HG02973 (cell line): ENCODE measurements around the gene LYRM9.
"Not testable (repeated sequence)": the region's sequence is repeated elsewhere in the genome, so short reads cannot be mapped to it uniquely, and the experiment has no call there.

Source experiments
- ATAC-seq: cut with Tn5 transposase; IDR thresholded peaks from one replicate; pipeline ENCODE4 v1.9.1; 2021; ENCODE audit warnings: moderate library complexity; ENCODE audit not compliant: unreplicated experiment

LYRM9 gene

DNA sequence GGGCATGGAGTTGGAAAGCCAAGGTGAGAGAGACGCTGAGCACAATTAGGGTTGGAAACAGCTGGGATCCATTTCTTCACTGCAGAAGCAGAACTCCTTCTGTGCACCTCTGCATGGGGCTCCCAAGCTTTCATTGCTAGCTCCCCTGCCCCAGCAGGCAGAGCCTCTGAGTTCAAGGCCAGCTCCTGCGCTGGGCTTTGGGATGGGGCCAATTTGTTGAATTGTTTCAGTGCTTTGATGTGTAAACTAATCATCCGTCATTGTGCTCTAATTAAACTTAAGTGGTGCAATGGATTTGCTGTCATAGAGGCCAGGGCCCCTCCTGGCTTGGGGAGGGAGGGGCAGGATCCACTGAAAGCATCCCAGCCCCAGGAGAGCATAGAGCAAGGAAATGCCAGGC is 13.5 kb upstream of the LYRM9 start:
- no peak for ATAC-seq

DNA sequence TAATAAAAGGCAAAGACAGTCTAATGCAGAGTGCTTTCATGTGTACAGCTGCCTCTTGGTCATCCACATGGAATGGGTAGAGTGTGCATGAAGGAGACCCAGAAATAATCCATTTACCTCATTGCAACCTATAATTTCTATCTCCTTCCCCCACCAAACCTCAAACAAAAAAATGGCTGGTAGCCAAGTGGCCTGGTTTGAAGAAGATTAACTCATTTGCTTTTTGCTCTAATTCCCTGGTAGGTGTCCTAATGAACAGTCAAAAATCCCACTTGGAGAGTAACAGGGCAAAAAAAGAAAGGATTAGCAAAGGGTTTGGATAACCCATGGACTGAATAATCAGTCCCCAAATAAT is 13.0 kb upstream of the LYRM9 start:
- no peak for ATAC-seq

- no peak for ATAC-seq
These were observed 12.5 kb upstream of the LYRM9 start for GRCh38 chr17:27905447-27906225.

- ATAC-seq, result no peak
These were observed 11.6 kb upstream of the LYRM9 start for GRCh38 chr17:27904534-27905446.

- no peak for ATAC-seq
These were observed 10.9 kb upstream of the LYRM9 start for GRCh38 chr17:27904114-27904513.

GRCh38 chr17:27899525-27899924 is 6.4 kb upstream of the LYRM9 start:
- no peak for ATAC-seq

- ATAC-seq, result no peak
These were observed 4.9 kb upstream of the LYRM9 start for GRCh38 chr17:27898096-27898495.

GRCh38 chr17:27896701-27897100 is 3.5 kb upstream of the LYRM9 start:
- ATAC-seq, result no peak

GRCh38 chr17:27895940-27896535 is 2.9 kb upstream of the LYRM9 start:
- no peak for ATAC-seq

DNA sequence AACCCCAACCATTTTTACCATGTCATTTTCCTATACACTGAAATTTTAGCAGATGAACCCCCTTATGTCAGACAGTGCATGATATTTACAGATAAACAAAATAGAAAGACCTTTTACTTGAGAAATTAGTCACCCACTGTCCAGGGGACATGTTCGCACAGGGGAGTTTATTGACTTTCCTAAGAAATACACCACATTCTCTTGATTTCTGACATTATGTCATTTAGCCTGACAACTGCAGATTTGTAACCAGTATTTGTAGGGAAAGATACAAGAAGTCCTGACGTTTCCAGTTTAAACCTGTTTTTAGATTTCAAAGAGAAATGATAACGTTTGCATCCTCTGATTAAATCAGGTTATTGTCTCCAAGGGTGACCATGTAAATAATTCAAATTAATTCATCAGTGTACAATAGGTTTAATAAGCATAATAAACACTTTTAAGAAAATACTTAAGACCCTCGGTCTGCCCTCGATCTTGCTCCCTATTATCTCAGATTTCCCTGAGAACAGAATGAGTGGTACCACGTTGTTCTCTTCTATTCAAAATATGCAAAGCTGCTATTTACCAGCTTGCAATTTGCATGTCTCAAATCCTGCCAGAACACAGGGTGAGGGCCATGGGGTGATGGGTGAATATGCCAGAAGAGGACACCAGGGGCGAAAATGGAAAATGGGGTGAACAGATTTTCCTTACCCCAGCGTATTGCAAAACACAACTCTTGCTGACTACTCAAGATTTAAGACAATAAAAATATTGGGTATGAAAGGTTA is 2.1 kb upstream of the LYRM9 start:
- no peak for ATAC-seq

GRCh38 chr17:27893841-27894503 is 807 bp upstream of the LYRM9 start:
- no peak for ATAC-seq

GRCh38 chr17:27892542-27892865 is 661 bp downstream of the LYRM9 start:
- no peak for ATAC-seq

DNA sequence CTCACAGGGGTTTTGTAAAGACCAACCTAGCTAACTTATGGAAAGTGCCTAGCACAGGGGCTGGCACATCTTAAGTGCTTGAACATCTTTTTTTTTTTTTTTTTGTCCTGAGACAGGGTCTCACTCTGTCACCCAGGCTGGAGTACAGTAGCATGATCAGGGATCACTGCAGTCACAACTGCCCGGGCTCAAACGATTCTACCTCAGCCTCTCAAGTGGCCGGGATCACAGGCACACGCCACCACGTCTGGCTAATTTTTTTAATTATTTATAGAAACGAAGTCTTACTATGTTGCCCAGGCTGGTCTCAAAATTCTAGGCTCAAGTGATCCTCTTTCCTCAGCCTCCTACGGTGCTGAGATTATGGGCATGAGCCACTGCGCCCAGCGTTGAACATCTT is 1.3 kb downstream of the LYRM9 start:
- no peak for ATAC-seq

- ATAC-seq, result no peak
These were observed 3.4 kb downstream of the LYRM9 start for GRCh38 chr17:27889711-27890251.

- no peak for ATAC-seq
These were observed 4.2 kb downstream of the LYRM9 start for GRCh38 chr17:27888945-27889344.

GRCh38 chr17:27888067-27888466 is 5.1 kb downstream of the LYRM9 start:
- no peak for ATAC-seq

DNA sequence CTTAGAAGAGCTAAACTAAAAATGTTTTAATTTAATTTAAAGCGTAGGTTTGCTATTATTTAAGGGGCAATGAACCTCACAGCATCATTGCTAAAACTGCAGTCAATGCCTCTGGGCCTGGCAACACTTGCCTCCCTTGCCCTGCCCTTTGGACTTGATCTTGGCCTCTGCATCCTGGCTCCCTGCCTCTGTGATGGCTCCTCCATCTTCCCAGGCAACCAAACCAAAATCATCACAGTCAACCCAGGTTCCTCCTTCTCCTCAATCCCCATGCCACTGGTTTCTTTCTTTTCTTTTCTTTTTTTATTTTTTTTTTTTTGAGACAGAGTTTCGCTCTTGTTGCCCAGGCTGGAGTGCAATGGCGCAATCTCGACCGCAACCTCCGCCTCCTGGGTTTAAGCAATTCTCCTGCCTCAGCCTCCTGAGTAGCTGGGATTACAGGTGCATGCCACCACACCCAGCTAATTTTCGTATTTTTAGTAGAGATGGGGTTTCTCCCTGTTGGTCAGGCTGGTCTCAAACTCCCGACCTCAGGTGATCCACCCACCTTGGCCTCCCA is 6.7 kb downstream of the LYRM9 start:
- not testable (repeated sequence) for ATAC-seq

DNA sequence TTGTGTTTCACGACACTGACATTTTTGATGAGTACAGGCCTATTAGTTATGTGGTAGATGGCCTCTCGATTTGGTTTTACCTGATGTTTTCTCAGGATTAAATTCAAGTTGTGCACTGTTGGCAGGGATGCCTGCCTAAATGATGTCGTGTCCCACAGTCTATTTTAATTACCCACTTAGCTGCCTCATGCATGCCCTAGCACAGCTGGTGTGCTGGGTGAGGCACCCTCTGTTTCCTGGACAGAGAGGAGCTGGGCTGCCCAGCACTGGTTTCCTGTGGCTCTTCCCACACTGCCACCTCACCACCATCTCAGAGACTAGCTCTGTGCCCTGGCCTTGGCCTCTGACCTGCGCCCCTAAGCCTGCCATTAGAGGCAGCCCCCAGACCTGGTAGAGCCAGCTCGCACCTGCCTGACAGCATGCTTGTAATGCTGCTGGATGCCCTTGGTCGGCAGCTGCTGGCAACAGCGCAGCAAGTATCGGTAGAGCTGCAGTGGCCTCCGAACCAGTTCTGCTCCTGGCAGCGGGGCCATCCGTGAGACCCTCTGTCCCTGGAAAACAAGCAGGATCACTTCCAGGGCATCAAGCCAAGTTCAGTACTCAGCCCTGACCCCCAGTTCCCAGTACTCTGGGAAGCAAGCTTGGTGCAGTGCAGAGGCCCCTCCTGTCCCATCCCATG is 10.9 kb downstream of the LYRM9 start:
- ATAC-seq, result no peak

GRCh38 chr17:27879987-27880608 is 13.1 kb downstream of the LYRM9 start:
- no peak for ATAC-seq
